Type B pancreatic cell (in vitro differentiated cells): ENCODE data around the gene TSHR. TPM values are rescaled to one million over a fixed set of nuclear protein-coding genes. Genes with fewer than 3 reads are reported as not detected.

Source experiments
- DNase-seq: peaks from one replicate; pipeline ENCODE4 v3.0.0; 2021; ENCODE audit warnings: mixed read lengths; ENCODE audit not compliant: unreplicated experiment; ENCODE audit errors: extremely low spot score
- H3K27ac Mint-ChIP-seq: 2 replicates; pipeline ENCODE4 v1.8.0; 2021; ENCODE audit warnings: mild to moderate bottlenecking, mixed read lengths
- H3K27me3 Mint-ChIP-seq: 2 replicates; pipeline ENCODE4 v1.8.0; 2021; ENCODE audit warnings: mixed read lengths
- H3K36me3 Mint-ChIP-seq: 2 replicates; pipeline ENCODE4 v1.8.0; 2021; ENCODE audit warnings: mixed read lengths
- H3K4me1 Mint-ChIP-seq: one replicate; pipeline ENCODE4 v1.8.0; 2021; ENCODE audit warnings: mixed read lengths; ENCODE audit not compliant: unreplicated experiment
- H3K4me3 Mint-ChIP-seq: 2 replicates; pipeline ENCODE4 v1.8.0; 2021; ENCODE audit warnings: mild to moderate bottlenecking, mixed read lengths
- H3K9me3 Mint-ChIP-seq: 2 replicates; pipeline ENCODE4 v1.8.0; 2021; ENCODE audit warnings: mixed read lengths
- CTCF ChIP-seq: fragments of 200-600 bp; sonication (generic); conservative IDR thresholded peaks from 2 replicates; pipeline ENCODE4 v1.5.0; 2021; ENCODE audit warnings: antibody characterized with exemption, mild to moderate bottlenecking
- total RNA-seq: library from RNA; stranded (reverse); gene quantifications from 2 replicates; pipeline ENCODE4 v1.2.1, GENCODE V29; 2021; ENCODE audit warnings: low replicate concordance

Gene TSHR
- total RNA-seq, 1 donor from 2014 or later, result 0.65 TPM

DNA sequence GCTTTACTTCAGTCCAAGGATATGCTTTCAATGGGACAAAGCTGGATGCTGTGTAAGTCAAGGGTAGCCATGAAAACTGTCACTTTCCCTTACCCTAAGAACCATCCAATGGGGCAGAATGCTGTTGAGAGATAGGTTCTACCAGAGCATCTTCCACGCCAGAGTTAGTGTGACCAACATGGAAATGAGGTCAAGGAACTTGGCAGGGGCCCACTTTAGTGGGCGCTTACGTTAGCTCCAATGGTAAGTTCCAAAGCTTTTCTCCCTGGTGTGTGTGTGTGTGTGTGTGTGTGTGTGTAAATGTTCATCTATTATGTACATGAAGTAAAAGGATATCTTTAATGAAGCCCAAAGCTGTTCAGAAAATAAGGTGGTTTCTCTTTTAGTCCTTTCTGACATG lies 141.2 kb downstream of the TSHR start:
- Mint-ChIP-seq H3K9me3 (no peaks in the 10 kb centered on the region), H3K4me3 (no peak overlapping the region), H3K36me3 (no peaks in the 10 kb centered on the region), H3K27ac (no peak overlapping the region), H3K27me3 (peaks cover 3% of the 10 kb centered on the region), H3K4me1 (no peaks in the 10 kb centered on the region)
- TF ChIP-seq CTCF, result no peak
- no peak for DNase-seq

DNA sequence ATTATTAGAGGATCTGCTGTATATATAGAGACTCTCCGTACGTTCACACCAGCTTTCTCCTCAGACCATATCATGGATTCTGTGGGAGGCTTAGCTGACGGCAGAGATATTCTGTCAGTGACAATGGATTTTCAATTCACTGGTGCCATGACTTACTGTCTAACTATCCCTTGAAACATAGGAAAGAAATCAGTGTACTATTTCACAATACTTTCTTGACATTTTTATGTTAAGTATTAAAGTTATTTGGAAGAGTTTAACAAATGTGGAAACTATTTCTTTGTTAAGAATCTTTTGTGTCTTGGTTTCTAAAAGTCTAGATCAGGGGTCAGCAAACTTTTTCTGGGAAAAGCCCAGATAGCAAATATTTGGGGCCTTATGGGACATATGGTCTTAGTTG lies 146.8 kb downstream of the TSHR start:
- Mint-ChIP-seq H3K9me3 (no peaks in the 10 kb centered on the region), H3K4me3 (no peak overlapping the region), H3K4me1 (no peaks in the 10 kb centered on the region), H3K36me3 (no peaks in the 10 kb centered on the region), H3K27ac (no peak overlapping the region), H3K27me3 (peaks cover 3% of the 10 kb centered on the region)
- DNase-seq, result no peak
- TF ChIP-seq CTCF, result no peak

- TF ChIP-seq CTCF, result no peak
- Mint-ChIP-seq H3K9me3 (no peaks in the 10 kb centered on the region), H3K4me1 (no peaks in the 10 kb centered on the region), H3K36me3 (no peaks in the 10 kb centered on the region), H3K4me3 (no peak overlapping the region), H3K27ac (no peak overlapping the region), H3K27me3 (peaks cover 3% of the 10 kb centered on the region)
- no peak for DNase-seq
These were observed 148.0 kb downstream of the TSHR start for GRCh38 chr14:81103443-81103842.

GRCh38 chr14:81105378-81105777 lies 150.0 kb downstream of the TSHR start:
- DNase-seq, result no peak
- no peaks in the 10 kb centered on the region for H3K36me3 Mint-ChIP-seq
- peaks cover 3% of the 10 kb centered on the region for H3K27me3 Mint-ChIP-seq
- no peaks in the 10 kb centered on the region for H3K4me1 Mint-ChIP-seq
- no peaks in the 10 kb centered on the region for H3K9me3 Mint-ChIP-seq
- TF ChIP-seq CTCF, result no peak
- H3K4me3 Mint-ChIP-seq, result no peak overlapping the region
- H3K27ac Mint-ChIP-seq, result no peak overlapping the region

DNA sequence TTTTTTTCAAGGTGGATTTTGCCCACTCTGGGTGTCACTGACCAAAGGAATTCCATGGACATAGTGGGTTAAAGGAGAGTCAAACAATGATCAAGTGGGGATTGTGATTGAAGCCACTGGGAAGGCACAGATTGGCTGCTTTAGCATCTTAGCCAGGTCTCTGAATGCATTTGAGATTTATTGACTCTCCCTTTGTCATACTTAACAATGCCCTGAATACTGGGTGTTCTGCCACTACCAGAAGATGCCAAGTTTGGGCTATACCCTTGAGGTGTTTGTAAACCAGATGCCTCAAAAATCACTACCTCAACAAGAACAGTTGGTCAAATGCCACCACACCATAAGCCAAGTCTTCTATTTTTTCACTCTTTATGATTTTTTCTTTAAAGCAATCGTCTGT lies 150.5 kb downstream of the TSHR start:
- no peak for DNase-seq
- no peaks in the 10 kb centered on the region for H3K9me3 Mint-ChIP-seq

More for the DNA sequence above, 150.5 kb downstream of the TSHR start:
- no peak overlapping the region for H3K27ac Mint-ChIP-seq
- no peak overlapping the region for H3K4me3 Mint-ChIP-seq
- H3K36me3 Mint-ChIP-seq, result no peaks in the 10 kb centered on the region
- no peaks in the 10 kb centered on the region for H3K4me1 Mint-ChIP-seq
- no peak for TF ChIP-seq CTCF
- H3K27me3 Mint-ChIP-seq, result peaks cover under 1% of the 10 kb centered on the region
